NCI-H187 treated with DMSO at 0.1 percent for 48 hours (cell line): ENCODE results near the gene KRTAP4-1.
"Not testable (repeated sequence)": the region's sequence is repeated elsewhere in the genome, so short reads cannot be mapped to it uniquely, and the experiment has no call there.

Experiments used
- DNase-seq: peaks from one replicate; lab custom pipeline; 2025; lab: John Stamatoyannopoulos, UW

The KRTAP4-1 gene

DNA sequence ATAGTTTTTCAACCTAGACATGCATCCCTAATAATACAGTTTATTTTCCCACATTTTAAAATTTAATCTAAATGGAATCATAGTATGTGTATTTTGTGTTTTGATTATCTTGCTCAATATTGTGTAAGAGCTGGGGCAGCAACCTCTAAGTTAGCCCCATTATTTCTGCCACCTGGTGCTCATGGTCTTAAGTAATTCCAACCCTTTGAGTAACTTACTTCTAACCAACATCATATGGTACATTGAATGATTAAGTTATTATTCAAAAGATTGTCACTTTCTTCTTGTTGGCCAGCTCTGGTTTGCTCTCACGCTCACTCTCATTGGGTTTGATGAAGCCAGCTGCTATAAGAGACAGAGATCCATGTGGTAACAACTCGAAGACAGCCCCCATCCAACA is 12.8 kb downstream of the KRTAP4-1 start:
- DNase-seq = no peak

DNA sequence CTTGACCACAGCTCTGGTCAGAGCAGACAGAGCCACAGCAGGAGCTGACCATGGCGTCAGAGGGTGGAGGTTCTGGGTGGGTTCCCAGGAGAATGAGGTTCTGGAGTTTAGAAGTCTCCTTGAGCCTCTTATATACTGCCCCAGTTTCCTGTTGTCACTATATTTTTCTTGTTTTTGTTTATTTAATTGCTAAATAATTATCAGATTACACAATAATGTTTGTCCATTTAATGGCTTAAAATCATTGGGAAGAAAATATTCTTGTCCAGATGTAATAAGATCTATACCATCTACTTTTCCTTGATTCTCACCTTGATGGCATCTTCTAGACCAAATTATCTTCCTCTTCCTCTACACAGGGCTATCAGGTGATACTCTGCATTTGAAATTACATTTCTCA is 16.6 kb downstream of the KRTAP4-1 start, which contains the start of gene KRTAP4-3:
TSS of gene KRTAP4-3 (minus strand) at position 101 of the 400 bp plus-strand sequence. CDS start at position 52, 49 bp downstream.
- DNase-seq = no peak

DNA sequence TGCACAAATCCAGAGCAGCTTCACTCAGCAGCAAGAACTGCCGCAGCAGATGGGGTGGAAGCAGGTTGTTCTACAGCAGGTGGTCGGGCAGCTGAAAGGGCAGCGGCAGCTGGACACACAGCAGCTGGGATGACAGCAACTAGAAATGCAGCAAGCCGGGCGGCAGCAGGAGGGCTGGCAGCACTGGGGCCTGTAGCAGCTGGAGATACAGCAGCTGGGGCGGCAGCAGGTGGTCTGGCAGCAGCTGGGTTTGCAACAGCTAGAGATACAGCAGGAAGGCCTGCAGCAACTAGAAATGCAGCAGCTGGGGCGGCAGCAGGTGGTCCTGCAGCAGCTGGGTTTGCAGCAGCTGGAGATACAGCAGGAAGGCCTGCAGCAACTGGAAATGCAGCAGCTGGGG is 17.1 kb downstream of the KRTAP4-1 start:
- no peak for DNase-seq

DNA sequence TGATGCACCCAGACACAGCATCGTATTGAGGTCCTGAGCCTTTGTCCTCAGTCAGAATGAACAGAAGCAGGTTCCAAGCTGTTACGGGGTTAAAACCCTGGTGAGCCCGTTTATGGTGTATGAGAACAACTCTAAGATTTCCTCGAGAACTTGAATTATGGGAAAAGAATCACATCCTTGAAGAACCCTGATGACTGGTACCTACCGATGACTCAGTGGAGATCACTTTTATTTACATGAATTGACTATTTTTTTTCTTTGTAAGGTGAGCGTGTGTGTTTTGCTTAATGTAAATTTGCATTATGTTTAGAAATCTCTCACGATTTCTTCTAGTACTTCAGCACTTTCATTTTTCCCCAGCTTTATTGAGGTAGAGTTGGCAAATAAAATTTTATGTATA is 20.9 kb downstream of the KRTAP4-1 start:
- DNase-seq = no peak

DNA sequence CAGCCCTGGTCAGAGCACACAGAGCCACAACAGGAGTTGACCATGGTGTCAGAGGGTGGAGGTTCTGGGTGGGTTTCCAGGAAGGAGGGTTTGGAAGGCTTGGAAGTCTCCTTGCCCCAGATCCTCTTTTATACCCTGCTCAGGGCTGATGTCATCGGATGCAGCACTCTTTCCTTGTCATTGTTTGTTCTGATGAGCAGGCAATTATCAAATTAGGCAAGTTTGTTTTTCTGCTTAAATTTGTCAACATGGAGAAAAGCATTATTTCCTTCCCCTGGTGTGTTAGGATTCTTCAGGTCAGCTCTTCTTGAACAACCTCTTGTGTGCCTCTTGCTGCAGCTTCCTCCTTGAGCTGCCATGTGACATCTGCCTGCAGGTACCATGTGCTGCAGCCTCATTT is 24.1 kb downstream of the KRTAP4-1 start, which contains the start of gene KRTAP4-4:
TSS of gene KRTAP4-4 (minus strand) at position 101 of the 400 bp plus-strand sequence. CDS start at position 44, 57 bp downstream.
- DNase-seq = no peak

DNA sequence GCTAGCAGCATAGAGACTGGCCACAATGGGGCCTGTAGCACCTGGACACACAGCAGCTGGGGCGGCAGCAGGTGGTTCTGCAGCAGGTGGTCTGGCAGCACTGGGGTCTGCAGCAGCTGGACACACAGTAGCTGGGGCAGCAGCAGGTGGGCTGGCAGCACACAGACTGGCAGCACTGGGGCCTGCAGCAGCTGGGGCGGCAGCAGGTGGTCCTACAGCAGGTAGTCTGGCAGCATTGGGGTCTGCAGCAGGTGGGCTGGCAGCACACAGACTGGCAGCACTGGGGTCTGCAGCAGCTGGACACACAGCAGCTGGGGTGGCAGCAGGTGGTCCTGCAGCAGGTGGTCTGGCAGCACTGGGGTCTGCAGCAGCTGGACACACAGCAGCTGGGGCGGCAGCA is 24.5 kb downstream of the KRTAP4-1 start:
- not testable (repeated sequence) for DNase-seq

DNA sequence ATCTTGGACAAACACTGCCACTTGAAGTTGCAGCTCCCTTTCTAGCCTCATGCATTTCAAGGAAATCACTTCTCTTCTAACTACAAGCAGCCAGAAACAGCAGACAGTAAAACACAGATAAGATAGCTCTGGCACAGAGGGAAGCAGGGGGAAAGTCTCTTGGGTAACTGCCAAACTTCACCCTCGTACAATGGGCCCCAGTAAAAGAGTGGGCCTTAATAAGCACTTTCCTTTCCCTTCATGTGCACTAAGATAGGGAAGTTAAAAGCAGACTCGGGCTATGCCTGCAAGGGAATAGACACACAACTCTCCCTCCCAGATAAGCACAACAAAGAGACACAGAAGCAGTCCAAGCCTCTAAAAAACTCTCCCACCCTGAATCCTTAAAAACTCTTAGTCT is 30.9 kb downstream of the KRTAP4-1 start:
- no peak for DNase-seq

DNA sequence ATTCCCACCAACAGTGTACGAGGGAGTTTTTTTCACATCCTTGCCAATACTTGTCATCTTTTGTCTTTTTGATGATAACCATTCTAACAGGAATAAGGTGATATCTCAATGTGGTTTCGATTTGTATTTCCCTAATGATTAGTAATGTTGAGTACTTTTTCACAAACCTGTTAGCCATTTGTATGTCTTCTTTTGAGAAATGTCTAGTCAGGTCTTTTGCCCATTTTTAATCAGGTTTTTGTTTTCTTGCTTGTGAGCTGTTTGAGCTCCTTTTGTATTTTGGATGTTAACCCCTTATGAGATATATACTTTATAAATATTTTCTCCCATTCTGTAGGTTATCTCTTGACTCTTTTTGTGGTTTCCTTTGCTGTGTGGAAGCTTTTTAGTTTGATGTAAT is 33.2 kb downstream of the KRTAP4-1 start:
- no peak for DNase-seq

DNA sequence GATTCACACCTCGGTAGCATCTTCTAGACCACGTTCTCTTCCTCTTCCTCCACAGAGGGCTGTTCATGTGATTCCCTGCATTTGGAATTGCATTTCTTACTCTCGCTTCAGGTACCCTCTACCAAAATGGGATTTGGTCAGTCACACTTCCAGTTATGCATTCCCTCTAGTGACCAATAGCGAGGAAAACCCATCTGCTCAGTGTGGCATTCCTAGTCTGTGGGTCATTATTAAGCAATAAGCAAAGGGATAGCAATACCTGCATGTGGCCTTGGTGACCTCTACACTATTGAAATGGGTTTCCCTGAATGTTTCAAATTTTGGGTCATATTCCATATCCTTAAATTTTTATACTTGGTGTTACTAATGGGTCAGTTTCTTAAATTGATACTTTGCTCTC is 34.7 kb downstream of the KRTAP4-1 start:
- DNase-seq = no peak

DNA sequence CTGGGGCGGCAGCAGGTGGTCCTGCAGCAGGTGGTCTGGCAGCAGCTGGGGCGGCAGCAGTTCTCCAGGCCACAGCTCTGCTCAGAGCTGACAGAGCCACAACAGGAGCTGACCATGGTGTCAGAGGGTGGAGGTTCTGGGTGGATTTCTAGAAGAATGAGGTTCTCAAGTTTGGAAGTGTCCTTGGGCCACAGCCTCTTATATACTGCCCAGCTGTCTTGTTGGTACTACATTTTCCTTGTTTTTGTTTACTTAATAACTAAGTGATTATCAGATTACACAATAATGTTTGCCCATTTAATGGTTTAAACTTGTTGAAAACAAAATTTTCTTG is 35.1 kb downstream of the KRTAP4-1 start, which contains the start of gene KRTAP4-5:
TSS of gene KRTAP4-5 (minus strand) at position 174 of the 334 bp plus-strand sequence. CDS start at position 116, 58 bp downstream.
- DNase-seq = no peak

DNA sequence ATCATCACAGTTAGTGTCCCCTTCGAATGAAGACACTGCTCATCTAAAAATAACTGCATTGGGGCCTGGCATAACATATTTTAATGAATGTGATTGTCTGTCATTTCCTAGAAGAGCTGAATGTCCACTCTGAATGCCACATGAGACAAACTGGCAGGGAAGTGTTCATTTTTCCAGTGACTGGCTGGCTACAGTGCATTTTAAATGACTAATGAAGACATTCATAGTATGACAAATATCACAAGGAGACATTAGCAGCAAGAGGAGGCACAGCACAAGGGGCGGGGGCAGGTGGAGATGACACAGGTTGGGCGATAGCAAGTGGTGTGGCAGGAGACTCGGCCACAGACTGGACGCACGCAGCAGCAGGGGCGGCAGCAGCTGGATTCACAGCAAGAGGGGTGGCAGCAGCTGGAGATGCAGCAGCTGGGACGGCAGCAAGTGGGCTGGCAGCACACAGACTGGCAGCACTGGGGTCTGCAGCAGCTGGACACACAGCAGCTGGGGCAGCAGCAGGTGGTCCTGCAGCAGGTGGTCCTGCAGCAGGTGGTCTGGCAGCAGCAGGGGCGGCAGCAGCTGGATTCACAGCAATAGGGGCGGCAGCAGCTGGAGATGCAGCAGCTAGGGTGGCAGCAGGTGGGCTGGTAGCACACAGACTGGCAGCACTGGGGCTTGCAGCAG is 35.6 kb downstream of the KRTAP4-1 start:
- not testable (repeated sequence) for DNase-seq

DNA sequence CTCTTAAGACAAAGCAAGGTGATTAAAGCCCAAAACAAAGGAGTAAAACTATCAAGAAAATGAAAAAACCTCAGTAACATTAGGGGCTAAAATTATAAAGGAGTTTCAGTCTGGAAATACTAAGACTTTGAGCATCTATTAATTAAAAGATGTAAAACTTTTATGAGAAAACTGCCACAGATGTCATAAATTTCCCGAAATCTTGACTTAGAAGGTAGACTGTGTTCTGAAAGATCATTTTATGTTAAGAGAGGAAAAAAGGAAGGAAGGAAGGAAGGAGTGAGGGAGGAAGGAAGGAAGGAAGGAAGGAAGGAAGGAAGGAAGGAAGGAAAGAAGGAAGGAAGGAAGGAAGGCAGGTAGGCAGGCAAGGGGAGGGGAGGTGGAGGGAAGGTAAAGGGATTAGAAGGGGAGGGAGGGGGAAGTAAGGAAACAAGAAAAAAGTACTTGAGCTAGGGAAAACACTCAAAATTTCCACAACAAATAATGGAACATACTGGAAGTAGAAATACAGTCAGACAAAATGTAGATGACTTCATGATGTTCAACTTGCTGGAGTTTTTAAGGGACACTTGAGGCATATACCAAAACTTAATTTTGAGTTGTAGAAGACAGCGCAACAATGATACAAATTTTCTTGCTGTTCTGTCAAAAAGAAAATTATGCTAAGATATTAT is 37.0 kb downstream of the KRTAP4-1 start:
- no peak for DNase-seq

DNA sequence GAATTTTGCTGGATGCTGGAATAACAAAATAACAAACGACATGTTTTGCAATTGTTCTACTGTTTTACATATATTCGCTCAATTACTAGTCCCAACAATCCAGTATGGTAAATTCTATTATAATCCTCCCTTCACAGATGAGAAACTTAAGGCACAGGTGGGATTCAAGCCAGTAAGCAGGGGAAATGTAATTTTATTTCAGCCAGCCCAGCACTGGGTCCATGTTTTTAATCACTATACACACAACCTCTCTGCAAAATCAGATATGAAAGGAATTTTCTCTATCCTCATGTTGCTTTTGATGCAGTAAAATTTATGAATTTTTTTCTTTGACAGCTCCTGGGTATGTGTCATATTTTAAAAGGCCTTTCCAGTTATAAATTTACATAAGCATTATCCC is 39.5 kb downstream of the KRTAP4-1 start:
- DNase-seq = no peak

DNA sequence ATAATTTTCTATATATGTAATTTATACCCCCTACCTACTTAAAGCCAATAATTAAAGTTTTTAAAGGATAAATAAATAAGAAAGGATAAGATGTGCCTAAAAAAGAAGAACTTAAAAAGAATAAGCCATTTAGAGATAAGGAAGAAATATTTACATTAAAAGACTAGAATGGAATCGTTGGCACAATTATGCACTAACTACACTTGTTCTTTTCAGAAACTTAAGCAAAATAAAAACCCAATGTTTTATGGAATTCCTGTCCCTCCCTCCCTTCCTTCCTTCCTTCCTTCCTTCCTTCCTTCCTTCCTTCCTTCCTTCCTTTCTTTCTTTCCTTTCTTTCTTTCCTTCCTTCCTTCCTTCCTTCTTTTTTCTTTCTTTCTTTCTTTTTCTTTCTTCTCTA is 39.9 kb downstream of the KRTAP4-1 start:
- DNase-seq = no peak

DNA sequence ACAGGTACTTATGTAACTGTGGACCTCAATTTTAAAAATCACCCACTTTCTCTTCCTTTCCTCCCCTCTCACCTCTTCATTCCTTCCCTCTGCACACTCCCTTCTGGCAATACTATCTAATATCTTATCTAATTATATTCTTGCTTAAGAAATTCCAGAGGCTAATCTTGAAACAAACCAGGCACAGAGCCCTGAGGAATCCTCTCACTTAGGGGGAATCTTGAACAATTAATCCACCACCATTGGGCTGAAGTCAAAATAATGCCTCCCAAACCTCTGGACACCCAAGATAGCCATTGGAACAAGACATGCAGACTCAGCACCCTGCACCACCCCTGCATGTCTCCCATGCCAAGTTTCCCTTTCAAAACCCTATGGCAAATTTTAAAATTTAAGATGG is 43.4 kb downstream of the KRTAP4-1 start:
- DNase-seq = no peak

DNA sequence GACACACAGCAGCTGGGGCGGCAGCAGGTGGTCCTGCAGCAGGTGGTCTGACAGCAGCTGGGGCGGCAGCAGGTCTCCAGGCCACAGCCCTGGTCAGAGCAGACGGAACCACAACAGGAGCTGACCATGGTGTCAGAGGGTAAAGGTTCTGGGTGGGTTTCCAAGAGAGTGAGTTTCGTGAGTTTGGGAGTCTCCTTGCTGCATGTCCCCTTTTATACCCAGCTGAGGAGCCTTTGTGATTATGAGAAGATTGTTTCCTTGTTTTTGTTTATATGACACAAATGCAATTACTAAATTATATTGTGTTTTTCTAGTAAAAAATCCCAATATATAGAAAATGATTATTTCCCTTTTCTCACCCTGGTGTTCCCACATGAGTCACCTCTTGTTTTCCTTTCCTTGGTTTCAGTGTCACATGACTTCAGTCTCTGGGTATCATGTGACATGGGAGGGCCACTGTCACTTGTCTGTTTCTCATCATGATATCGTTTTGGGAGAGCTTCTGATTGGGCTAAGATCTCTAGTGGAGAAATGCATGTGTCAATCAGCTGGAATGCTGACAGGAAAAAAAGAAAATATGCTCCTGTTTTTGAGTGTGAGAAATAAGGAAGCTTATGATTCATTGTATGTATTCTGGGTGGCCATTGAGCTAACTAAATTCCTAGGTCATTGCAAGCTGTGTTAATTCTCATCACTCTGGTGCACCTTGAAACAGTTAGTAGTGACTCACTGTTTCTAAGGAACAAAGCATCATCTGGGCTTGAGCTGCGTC is 44.2 kb downstream of the KRTAP4-1 start, which contains the start of gene KRTAP4-6:
TSS of gene KRTAP4-6 (minus strand) at position 185 of the 772 bp plus-strand sequence. CDS start at position 128, 57 bp downstream.
- no peak for DNase-seq

DNA sequence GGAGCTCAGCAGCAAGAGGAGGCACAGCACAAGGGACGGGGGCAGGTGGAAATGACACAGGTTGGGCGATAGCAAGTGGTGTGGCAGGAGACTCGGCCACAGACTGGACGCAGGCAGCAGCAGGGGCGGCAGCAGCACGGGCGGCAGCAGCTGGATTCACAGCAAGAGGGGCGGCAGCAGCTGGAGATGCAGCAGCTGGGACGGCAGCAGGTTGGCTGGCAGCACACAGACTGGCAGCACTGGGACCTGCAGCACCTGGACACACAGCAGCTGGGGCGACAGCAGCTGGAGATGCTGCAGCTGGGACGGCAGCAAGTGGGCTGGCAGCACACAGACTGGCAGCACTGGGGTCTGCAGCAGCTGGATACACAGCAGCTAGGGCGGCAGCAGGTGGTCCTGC is 44.8 kb downstream of the KRTAP4-1 start:
- not testable (repeated sequence) for DNase-seq
